ENCODE measurements around the gene SMYD2. TPM values are rescaled to one million over a fixed set of nuclear protein-coding genes. Genes with fewer than 3 reads are reported as not detected.

The SMYD2 gene
- total and polyA plus RNA-seq, 2 of the 8 experiments (the other 6 are each of a cell fraction or from before 2014, with no cell fraction given) = 3.0 to 5.2 TPM

GRCh38 chr1:214362188-214362882 is 81.4 kb downstream of the SMYD2 start (continued):
- TF ChIP-seq CHD7 (IDR thresholded peaks at IDR 0.05; ENCODE audit: insufficient replicate concordance, low read length) (no peak), RFX5 (IDR thresholded peaks at IDR 0.05; ENCODE audit: borderline replicate concordance, low read depth, low read length) (no peak), RXRA (IDR thresholded peaks at IDR 0.05; ENCODE audit: insufficient read depth, low read depth, low read length) (no peak), SP1 (IDR thresholded peaks at IDR 0.05; ENCODE audit: low read depth, low read length) (no peak), TCF12 (IDR thresholded peaks at IDR 0.05; ENCODE audit: low read depth, low read length) (no peak), TAF7 (optimal IDR thresholded peaks at IDR 0.05; ENCODE audit: borderline replicate concordance, low read depth, low read length) (no peak), SIX5 (IDR thresholded peaks at IDR 0.05; ENCODE audit: low read depth, low read length) (no peak), POLR2AphosphoS5 (IDR thresholded peaks at IDR 0.05; ENCODE audit: low read depth, low read length) (no peak), SIN3A (conservative IDR thresholded peaks at IDR 0.05 in 1 of 2, IDR thresholded peaks at IDR 0.05 in 1 of 2; ENCODE audit: low read depth in 1 of 2, low read length in 2 of 2) (no peak), ATF3 (IDR thresholded peaks at IDR 0.05; ENCODE audit: insufficient read depth, low read depth, low read length) (no peak), CREB1 (IDR thresholded peaks at IDR 0.05) (no peak)

Measured in H1 (cell line).